ENCODE results near the gene COMMD1. TPM values are rescaled to one million over a fixed set of nuclear protein-coding genes. Genes with fewer than 3 reads are reported as not detected.
"Not testable (repeated sequence)": the region's sequence is repeated elsewhere in the genome, so short reads cannot be mapped to it uniquely, and the experiment has no call there.

COMMD1 gene
- total RNA-seq, 1 experiment from 2014 or later = 48.9 TPM

DNA sequence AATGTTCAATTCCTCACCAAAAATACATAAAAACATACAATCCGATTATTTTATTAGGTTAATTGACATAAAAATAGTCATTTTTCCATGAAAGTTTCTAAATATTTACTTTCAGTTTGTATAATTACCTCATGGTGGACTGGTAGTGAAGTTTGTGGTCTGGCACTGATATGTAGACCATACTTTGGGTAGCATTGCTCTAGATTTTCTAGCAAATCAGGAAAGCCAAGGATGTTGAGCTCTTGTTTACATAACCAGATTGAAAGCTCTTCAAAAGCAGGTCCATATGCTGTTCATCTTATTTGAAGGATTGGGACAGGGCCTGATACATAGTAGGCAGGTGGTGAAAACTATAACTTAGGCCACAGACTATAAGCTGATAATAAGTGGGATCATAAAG is 61.8 kb downstream of the COMMD1 start:
- no peak overlapping the region for H3K4me3 ChIP-seq
- no peaks in the 10 kb centered on the region for H3K36me3 ChIP-seq
- H3K9me3 ChIP-seq (replicated peaks) = no peaks in the 10 kb centered on the region
- H3K4me1 ChIP-seq = no peaks in the 10 kb centered on the region
- no peaks in the 10 kb centered on the region for H3K27me3 ChIP-seq
- DNase-seq = no peak
- H3K27ac ChIP-seq = no peak overlapping the region

DNA sequence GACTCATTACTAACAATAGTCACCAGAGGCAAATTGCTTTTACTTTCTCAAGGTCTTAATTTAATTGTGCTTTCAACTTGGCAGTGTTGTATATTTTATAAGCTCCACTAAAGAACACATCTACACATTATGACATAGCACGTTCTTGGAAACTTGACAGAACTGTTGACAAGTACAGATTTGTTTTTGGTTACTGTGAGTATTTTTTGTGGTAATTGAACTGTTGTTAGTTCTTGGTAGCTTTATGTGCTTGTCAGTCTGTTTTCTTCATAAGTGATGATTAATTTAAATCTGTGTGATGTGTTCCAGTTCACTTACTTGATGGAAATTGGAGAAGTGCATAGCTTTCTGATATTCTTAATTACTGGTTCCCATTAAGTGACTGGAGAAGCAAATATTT is 63.9 kb downstream of the COMMD1 start:
- Histone ChIP-seq H3K4me3 (no peak overlapping the region), H3K27me3 (no peaks in the 10 kb centered on the region), H3K9me3 (replicated peaks) (no peaks in the 10 kb centered on the region), H3K4me1 (no peaks in the 10 kb centered on the region), H3K27ac (no peak overlapping the region), H3K36me3 (no peaks in the 10 kb centered on the region)
- DNase-seq = no peak

DNA sequence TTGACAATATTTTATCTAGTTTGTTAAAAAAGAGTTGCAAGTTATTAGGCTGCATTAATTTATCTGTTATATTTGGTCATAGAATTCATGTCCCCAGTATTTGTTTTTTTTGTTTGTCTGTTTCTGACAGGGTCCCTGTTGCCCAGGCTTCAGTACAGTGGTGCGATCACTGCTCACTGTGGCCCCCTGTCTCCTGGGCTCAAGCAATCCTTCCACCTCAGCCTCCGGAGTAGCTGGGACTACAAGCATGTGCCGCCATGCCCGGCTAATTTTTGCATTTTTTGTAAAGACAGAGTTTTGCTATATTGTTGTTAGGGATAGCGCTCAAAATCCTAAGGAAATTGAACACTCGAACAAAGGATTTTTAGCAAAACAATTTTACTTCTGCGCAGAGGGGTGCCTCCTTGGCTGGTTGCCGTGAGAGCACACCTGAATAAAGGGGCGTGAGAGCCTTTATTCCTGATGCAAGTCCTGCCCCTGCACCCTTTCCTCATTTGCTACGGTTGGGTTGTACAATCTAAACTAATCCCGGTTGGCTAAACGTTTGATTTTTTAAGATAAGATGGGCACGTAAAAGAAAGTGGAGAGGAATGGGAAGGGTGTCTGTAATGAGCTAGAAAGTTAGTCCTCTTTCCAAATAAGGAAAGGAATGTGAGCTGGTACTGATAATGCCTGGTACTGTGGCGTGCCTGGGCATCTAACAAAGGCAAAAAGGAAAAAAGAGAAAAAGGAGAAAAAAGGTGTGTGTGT is 65.5 kb downstream of the COMMD1 start:
- no peak overlapping the region for H3K27ac ChIP-seq

DNA sequence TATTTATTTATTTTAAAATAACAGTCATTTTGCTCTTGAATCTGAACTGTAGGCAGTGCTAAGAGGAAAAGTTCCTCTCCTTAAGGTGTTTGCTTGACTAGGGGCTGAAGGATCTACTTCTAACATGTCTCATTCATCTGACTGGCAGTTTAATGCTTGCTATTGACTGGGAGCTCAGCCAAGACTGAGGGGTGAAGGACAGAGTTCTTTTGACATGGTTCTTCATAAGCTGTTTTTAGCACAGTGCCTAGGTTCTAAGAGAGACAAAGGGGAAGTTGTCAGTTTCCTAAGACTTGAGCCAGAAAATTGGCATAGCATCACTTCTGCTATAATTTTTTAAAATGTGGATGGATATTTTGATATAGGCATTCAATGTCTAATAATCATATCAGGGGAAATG is 73.0 kb downstream of the COMMD1 start:
- H3K9me3 ChIP-seq (replicated peaks) = 0 out of 2 replicates have a peak, but pooled peaks cover 4% of the 10 kb centered on the region
- H3K27me3 ChIP-seq = no peaks in the 10 kb centered on the region
- H3K4me3 ChIP-seq = no peak overlapping the region
- no peak overlapping the region for H3K27ac ChIP-seq
- H3K36me3 ChIP-seq = no peaks in the 10 kb centered on the region
- DNase-seq = no peak
- H3K4me1 ChIP-seq = no peaks in the 10 kb centered on the region

More for the DNA sequence above, 65.5 kb downstream of the COMMD1 start:
- Histone ChIP-seq H3K4me3 (no peak overlapping the region), H3K27me3 (no peaks in the 10 kb centered on the region), H3K36me3 (no peaks in the 10 kb centered on the region), H3K4me1 (no peaks in the 10 kb centered on the region), H3K9me3 (replicated peaks) (no peaks in the 10 kb centered on the region)
- no peak for DNase-seq

DNA sequence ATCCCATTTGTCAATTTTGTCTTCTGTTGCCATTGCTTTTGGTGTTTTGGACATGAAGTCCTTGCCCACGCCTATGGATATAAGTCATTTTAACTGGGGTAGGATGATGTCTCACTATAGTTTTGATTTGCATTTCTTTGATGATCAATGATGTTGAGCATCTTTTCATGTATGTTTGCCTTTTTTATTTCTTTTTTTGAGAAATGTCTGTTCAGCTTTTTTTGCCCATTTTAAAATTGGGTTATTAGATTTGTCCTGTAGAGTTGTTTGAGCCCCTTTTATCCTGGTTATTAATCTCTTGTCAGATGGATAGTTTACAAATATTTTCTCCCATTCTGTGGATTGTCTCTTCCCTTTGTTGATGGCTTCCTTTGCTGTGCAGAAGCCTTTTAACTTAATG is 75.3 kb downstream of the COMMD1 start:
- DNase-seq = no peak
- Histone ChIP-seq H3K27ac (no peak overlapping the region), H3K27me3 (no peaks in the 10 kb centered on the region), H3K36me3 (no peaks in the 10 kb centered on the region), H3K9me3 (replicated peaks) (0 out of 2 replicates have a peak, but pooled peaks cover 4% of the 10 kb centered on the region), H3K4me3 (no peak overlapping the region), H3K4me1 (no peaks in the 10 kb centered on the region)

DNA sequence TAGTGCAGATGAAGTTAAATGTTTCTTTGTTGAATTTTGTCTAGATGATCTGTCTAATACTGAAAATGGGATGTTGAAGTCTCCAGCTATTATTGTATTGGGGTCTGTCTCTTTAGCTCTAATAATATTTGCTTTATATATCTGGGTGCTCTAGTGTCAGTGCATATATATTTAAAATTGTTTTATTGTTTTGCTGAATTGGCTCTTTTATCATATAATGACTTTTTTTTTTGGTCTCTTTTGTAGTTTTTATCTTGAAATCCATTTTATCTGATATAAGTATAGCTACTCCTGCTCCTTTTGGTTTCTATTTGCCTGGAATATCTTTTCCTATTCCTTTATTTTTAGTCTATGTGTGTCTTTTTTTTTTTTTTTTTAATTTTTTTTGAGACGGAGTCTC is 79.2 kb downstream of the COMMD1 start:
- no peaks in the 10 kb centered on the region for H3K4me1 ChIP-seq
- 0 out of 2 replicates have a peak, but pooled peaks cover 4% of the 10 kb centered on the region for H3K9me3 ChIP-seq (replicated peaks)
- H3K27ac ChIP-seq = no peak overlapping the region
- no peaks in the 10 kb centered on the region for H3K36me3 ChIP-seq
- no peak for DNase-seq
- no peak overlapping the region for H3K4me3 ChIP-seq
- no peaks in the 10 kb centered on the region for H3K27me3 ChIP-seq

DNA sequence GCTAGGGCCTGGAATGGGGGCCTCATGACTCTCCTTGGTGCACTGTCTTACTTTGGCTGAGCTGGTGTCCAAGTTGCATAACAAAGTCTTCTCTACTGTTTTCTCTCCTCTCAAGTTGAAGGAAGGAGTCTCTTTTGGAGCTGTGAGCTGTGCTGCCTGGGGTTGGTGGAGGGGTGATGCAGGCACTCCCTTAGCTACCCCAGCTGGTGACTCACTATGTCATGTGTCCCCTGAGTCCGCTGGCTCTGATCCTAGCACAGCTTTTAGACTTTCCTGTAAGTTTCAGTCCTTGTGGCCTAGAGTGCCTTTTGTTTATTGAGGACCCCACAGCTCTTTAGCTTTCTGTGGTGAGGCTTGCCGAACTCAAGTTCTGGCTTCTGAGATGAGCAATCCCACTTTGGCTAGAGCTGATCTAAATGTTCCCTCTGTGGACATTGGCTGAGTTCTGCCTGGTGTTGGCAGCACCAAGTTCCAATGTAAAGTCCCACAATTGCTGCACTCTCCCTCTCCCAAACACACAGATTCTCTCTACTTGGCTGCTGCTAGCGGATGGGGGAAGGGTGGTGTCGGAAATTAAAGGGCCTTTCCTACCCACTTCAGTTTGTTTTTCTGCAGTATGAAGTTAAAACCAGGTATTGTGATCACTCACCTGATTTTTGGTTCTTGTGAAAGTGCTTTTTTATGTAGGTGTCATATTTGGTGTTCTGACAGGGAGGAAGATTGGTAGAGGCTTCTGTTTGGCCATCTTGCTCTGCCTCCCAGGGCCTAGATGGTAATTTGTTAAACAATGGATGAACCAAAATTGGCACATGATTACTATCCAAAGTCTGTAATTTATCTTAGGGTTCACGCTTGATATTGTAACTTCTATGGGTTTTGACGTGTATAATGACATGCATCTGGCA is 83.2 kb downstream of the COMMD1 start:
- no peak for DNase-seq
- H3K27me3 ChIP-seq = no peaks in the 10 kb centered on the region
- H3K36me3 ChIP-seq = no peaks in the 10 kb centered on the region
- no peaks in the 10 kb centered on the region for H3K9me3 ChIP-seq (replicated peaks)
- H3K27ac ChIP-seq = no peak overlapping the region
- no peak overlapping the region for H3K4me3 ChIP-seq
- no peaks in the 10 kb centered on the region for H3K4me1 ChIP-seq

DNA sequence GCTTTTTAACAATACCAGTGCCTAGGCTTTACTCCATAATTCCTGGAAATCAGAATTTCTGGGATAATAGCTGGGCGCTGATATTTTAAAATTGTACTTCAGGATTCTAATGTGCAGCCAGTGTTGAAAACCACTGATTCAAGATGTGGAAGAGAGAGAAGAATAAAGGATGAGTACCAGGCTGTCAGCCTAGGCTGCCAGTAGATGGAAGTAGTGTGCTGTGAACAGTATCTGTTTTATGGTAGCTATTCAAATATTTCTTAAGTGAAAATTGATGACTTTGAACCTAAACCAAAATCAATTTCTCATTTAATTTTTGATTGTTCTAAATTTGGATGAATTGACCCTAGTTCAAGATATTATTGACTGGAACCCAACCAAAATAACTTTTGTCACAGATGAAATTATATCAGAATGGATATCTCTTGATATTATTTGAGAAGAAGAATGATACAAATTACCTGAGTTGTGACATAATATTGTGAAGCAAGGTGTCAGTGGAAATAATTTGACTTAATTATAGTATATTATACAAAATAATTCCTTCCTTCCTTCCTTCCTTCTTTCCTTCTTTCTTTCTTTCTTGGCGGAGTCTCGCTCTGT is 88.0 kb downstream of the COMMD1 start:
- H3K4me3 ChIP-seq = no peak overlapping the region
- H3K4me1 ChIP-seq = no peaks in the 10 kb centered on the region
- peak in 1 of 2 experiments; percentile 45 for DNase-seq
- no peaks in the 10 kb centered on the region for H3K36me3 ChIP-seq
- no peak overlapping the region for H3K27ac ChIP-seq
- no peaks in the 10 kb centered on the region for H3K9me3 ChIP-seq (replicated peaks)
- H3K27me3 ChIP-seq = no peaks in the 10 kb centered on the region

DNA sequence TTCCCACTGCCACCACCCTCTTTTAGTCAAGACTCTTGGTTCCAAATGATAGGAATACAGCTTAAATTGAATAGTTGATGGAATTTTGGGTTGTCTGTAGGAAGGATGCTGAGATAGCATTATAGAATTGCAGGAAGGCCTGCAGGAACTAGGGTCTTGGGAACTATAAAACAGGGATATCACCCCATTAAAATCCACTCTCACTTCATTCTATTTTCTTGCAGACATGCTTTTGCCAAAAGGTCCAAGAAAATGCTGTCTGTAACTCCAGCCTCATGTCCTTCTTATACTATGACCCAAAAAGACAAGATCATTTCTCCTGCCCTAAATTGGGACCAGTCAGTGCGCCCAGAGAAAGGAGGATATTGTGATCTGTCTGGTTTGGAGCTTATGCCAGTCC is 89.1 kb downstream of the COMMD1 start:
- Histone ChIP-seq H3K4me1 (no peaks in the 10 kb centered on the region), H3K36me3 (no peaks in the 10 kb centered on the region)
- no peak for DNase-seq

DNA sequence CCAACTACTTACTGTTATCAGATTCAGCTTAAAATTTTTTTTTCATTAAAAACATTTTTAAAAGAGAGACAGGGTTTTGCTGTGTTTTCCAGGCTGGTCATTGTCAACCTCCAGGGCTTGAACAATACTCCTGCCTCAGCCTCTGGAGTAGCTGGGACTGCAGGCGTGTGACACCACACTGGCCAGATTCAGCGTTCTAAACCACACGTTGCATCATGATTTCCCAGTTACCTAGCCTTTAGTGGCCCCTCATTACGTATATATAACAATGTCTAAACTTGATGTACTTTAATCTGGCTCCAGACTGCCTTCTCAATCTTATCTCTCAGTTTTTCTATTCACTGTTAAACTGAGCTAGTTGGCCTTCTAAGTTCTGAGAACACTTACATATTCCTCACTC is 89.6 kb downstream of the COMMD1 start:
- Histone ChIP-seq H3K4me1 (no peaks in the 10 kb centered on the region), H3K27me3 (no peaks in the 10 kb centered on the region), H3K27ac (no peak overlapping the region), H3K36me3 (no peaks in the 10 kb centered on the region), H3K9me3 (replicated peaks) (no peaks in the 10 kb centered on the region), H3K4me3 (no peak overlapping the region)
- DNase-seq = no peak

More for the DNA sequence above, 89.1 kb downstream of the COMMD1 start:
- H3K9me3 ChIP-seq (replicated peaks) = no peaks in the 10 kb centered on the region
- H3K27ac ChIP-seq = no peak overlapping the region
- H3K27me3 ChIP-seq = no peaks in the 10 kb centered on the region
- no peak overlapping the region for H3K4me3 ChIP-seq

DNA sequence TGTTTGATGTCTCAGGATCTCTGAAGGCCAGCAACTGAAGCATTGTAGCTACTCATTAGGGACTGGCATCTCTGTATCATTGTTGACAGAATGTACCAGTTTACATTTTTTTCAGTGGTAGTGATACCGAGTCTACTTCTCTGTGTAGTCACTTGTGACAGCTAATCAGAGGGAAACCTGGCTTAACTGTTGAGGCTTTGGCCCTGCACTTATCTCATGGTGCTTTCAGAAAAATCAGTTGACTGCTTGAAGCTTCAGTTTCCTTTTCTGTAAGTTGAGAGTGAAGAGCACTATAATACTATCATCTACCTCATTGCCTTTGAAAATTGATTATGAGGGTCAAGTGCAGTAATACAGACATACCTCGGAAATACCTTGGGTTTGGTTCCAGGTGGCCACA is 90.0 kb downstream of the COMMD1 start:
- no peak for DNase-seq
- Histone ChIP-seq H3K36me3 (no peaks in the 10 kb centered on the region), H3K4me1 (no peaks in the 10 kb centered on the region), H3K27me3 (no peaks in the 10 kb centered on the region), H3K4me3 (no peak overlapping the region), H3K27ac (no peak overlapping the region), H3K9me3 (replicated peaks) (no peaks in the 10 kb centered on the region)

DNA sequence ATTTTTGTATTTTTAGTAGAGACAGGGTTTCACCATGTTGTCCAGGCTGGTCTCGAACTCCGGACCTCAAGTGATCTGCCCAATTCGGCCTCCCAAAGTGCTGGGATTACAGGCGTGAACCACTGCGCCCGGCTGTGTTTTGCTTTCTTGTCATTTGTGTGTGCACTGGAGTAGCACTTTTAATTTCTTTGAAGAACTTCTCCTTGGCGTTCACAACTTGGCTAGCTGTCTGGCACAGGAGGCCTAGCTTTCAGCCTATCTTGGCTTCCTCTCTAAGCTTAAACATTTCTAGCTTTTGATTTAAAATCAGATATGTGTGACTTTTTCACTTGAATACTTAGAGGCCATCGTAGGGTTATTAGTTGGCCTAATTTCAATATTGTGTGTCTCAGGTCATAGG is 93.0 kb downstream of the COMMD1 start:
- Histone ChIP-seq H3K4me3 (no peak overlapping the region), H3K27me3 (no peaks in the 10 kb centered on the region), H3K4me1 (no peaks in the 10 kb centered on the region)

DNA sequence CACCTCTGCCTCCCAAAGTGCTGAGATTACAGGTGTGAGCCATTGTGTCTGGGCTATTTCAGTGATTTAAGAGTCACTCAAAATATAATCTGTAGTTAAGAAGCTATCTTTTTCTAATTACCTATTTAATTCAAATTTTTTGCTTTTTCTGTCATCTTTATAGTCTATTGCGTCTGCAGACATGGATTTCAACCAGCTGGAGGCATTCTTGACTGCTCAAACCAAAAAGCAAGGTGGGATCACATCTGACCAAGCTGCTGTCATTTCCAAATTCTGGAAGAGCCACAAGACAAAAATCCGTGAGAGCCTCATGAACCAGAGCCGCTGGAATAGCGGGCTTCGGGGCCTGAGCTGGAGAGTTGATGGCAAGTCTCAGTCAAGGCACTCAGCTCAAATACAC is 95.1 kb downstream of the COMMD1 start:
- Histone ChIP-seq H3K27me3 (no peaks in the 10 kb centered on the region), H3K4me1 (no peaks in the 10 kb centered on the region), H3K9me3 (replicated peaks) (no peaks in the 10 kb centered on the region), H3K27ac (no peak overlapping the region), H3K36me3 (peaks cover 10% of the 10 kb centered on the region), H3K4me3 (no peak overlapping the region)
- no peak for DNase-seq

More for the DNA sequence above, 93.0 kb downstream of the COMMD1 start:
- Histone ChIP-seq H3K36me3 (peaks cover 8% of the 10 kb centered on the region; the same call in 1 of the 2 replicates), H3K9me3 (replicated peaks) (no peaks in the 10 kb centered on the region), H3K27ac (no peak overlapping the region)
- DNase-seq = no peak

DNA sequence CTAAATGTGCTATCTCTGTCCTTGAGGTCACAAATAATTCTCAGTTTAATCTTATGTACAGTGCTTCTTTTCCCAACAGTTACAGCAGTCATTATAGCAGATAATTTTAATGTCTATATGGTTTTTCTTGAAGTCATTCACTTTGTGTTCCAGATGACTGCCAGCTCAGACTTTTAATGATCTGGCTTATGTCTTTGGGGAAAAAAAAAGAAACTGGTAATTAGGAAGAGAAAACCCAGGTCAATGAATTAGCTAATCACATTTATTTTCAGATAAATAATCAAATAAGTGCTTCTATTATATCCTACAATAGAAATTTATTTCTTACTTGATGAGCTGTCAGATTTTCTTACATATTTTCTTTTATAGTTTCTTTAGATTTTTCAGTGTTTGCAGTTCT is 96.0 kb downstream of the COMMD1 start:
- DNase-seq = no peak
- Histone ChIP-seq H3K4me3 (no peak overlapping the region), H3K4me1 (no peaks in the 10 kb centered on the region), H3K36me3 (peaks cover 10% of the 10 kb centered on the region), H3K27ac (no peak overlapping the region), H3K9me3 (replicated peaks) (no peaks in the 10 kb centered on the region), H3K27me3 (no peaks in the 10 kb centered on the region)

DNA sequence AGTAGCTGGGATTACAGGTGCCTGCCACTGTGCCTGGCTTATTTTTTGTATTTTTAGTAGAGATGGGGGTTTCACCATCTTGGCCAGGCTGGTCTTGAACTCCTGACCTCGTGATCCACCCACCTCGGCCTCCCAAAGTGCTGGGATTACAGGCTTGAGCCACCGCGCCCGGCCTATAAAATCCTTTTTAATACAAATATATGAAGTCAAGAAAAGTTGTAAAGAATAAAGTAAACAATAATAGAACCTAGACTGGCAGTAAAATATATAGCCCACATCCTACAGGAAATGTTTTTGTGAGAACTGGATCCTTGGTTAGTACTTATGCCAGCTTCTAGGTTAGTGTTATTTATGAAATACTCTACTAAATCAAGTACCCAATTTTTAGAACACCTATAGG is 99.0 kb downstream of the COMMD1 start:
- H3K27ac ChIP-seq; H3K9me3 ChIP-seq (replicated peaks); H3K4me1 ChIP-seq; H3K4me3 ChIP-seq; DNase-seq; H3K27me3 ChIP-seq: not testable (repeated sequence)
- peaks cover 14% of the 10 kb centered on the region for H3K36me3 ChIP-seq

All from SJCRH30 (cell line).